Suppressor macrophage treated with lipopolysaccharide for 1 hour (primary cell): ENCODE results near the gene BCR.
"Not testable (repeated sequence)": the region's sequence is repeated elsewhere in the genome, so short reads cannot be mapped to it uniquely, and the experiment has no call there.

Experiments used
- DNase-seq, 3 donors: peaks; one replicate each; pipeline ENCODE4 v3.0.0-alpha.2; 2020 to 2022

The BCR gene

DNA sequence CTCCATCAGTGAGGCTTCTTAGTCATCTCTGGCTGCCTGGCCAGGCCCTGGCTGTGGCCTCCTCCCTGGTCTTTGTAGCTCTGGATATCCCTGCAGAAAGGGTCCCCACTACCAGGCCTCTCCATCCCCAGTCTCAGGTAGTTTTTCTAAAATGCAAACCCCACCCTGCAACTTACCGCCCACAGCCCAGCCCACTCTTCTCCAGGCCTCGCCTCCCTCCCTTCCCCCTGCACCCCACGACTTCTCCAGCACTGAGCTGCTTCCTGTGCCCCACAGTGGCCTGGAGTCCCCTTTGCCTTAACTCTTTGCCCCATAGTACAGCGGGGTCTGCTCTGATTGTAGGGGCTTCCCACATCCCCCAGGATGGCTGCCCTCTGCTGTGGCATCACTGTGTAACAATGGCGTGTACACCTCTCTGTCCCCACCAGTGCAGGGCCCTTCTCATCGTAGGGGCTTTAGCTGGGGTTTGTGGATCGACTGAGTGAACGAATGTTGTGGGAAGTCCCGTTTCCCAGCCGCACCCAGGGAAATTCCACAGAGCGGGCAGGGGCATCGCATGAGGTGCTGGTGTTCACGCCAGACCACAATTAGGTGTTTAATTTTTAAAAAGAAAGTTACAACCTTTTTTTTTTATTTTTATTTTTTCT, 111.6 kb downstream of the BCR start:
- no peak for DNase-seq

GRCh38 chr22:23292453-23293350, 112.4 kb downstream of the BCR start:
- no peak for DNase-seq

- DNase-seq = no peak
Measured at GRCh38 chr22:23293720-23294119, 113.4 kb downstream of the BCR start.

DNA sequence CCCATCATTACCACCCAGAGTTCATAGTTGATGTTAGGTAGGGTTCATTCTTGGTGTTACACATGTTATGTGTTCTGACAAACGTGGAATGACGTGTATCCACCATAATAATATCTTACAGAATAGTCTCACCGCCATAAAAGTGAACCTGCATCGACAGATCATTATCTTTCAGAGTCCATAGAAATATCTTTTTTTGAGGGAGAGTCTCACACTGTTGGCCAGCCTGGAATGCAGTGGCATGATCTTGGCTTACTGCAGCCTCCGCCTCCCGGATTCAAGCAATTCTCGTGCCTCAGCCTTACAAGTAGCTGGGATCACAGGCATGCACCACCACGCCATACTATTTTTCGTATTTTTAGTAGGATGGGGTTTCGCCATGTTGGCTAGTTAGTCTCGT, 113.9 kb downstream of the BCR start:
- no peak for DNase-seq

DNA sequence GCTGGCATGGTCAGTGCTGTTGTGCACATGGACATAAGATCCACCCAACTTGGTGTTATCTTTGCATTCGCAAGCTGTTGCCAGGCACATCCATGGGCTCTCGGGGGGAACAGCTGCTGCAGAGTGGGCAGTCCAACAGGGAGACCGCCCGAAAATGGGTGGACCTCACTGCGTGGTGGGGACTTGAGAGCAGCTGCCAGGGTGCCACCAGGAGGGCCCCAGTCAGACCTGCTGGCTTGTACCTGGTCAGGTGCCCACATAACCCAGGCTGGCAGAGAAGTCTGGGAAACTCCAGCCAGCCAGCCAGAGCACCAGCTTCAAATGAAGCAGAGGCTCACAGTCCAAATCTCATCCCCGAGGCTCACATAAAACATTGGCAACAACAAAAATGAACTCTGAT, 120.2 kb downstream of the BCR start:
- no peak for DNase-seq

DNA sequence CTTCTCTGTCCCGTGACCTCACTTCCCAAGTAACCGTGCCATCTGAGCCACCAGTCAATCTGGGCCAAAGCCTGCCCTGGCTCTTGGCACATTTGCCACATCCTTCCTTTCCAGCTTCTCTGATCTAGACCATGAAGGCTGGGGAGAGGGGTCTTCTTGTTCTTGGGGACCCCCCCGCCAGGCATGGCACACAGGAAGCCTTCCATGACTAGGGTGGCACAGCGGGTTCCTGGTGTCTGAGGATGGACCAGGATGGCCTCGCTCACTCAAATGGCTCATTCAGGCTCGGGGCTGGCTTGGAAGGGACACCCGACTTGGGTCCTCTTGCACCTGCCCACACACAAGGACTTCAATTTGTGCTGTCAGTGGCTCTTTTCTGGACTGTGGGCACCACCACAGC, 121.3 kb downstream of the BCR start:
- DNase-seq = no peak

DNA sequence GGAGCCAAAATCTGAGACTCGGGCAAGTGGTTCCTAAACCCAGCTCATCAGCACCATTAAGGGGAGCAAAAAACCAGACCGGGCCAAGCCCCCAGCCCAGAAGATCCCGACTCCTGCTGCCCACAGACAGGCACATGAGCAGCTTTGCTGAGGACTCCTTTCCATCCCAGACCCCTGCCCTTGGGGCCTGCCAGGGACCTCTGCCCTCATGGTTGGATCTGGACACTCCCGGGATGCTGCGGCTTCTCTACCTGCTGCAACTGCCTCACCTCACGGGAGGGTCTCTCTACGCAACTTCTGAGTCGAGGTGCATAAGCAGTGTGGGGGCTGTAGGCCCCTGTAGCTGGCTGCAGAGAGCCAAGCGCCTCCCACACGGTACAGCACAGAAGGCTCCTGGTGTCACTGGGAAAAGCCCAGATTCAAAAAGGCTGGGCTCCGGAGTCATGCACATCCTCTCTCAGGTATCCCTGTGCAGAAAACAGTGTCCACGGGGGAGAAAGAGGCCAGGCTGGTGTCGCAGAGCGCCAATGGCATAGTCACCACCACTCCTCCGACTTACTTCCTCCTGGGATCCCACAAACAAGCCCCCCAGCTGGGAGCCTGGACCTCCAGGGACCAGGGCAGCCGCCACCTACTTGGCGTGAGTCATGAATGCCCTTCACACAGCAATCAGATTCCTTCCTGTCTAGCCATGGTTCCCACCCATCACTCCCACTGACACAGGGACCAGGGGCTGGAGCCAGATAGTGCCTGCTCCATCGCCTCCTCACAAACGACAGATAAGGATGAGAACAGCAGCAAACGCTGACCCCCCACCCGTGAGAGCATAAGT, 122.1 kb downstream of the BCR start:
- no peak for DNase-seq

DNA sequence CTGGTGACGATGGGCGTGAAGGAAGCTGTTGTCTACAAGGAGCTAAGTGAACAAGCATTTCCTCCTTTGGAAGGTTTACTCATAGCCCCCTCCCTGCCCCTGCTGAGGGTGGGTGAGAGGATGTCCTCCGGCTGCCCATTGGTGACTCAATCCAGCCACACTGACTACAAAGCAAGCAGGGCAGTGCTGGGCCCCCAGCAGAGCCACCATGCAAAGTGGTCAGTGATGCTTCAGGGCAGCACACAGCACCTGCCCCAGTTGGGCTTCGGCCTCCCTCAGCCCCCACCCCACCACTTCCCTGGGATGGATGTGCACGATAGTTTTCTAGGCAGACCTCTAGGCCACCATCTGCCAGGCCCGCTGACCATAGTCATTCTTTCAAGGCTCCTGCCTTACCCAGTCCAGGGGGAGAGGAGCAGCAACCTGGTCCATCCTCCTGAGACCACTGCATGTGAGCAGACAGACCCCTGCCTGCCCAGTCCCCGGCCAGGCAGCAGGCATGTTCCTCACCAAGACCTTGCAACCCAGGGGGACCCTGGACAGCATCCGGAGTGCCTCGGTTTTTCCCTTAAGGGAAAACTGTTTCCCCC, 125.1 kb downstream of the BCR start:
- DNase-seq = peak; percentile 68 to 78 (median 78)

- DNase-seq = no peak
Measured at GRCh38 chr22:23305922-23306374, 125.6 kb downstream of the BCR start.

DNA sequence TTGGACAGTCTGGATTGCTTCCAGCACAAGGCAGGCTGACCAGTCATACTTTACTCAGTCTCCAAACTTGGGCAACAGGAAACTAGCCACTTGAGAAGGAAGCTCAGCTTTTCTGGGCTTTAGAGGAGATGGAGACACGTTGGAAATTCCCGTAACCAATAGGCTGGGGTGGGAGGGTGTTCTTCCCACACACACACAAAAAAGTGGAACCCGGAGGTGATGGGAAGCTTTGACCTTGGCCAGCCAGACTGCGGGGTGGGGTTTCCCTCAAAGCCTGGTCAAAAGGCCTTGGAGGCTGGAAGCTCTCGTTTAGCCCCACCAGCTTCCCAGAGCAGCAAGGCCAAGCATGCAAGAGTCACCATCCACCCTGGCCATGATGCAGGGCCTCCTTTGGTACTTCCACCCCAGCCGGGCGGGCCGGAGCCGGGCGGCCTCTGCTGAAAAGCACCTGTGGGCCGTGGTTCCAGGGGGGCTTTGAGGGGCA, 126.2 kb downstream of the BCR start:
- peak; percentile 91 to 95 (median 91) for DNase-seq

DNA sequence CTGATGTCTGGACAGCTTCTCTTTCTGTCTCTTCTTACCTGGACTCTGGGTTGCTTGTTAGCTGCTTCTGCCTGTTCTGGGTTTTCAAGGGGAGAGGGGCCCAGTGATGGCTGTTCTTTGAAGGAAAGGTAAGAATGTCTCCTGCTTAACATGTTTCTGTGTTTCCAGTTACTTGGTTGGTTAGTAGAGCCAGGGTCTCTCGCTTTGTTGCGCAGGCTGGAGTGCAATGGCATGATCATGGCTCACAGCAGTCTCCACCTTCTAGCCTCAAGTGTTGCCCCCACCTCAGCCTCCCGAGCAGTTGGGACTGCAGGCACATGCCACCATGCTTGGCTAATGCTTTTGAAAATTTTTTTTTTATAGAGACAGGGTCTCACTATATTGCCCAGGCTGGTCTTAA, 126.6 kb downstream of the BCR start:
- no peak for DNase-seq

GRCh38 chr22:23307511-23307910, 127.2 kb downstream of the BCR start:
- not testable (repeated sequence) for DNase-seq

GRCh38 chr22:23309261-23309660, 129.0 kb downstream of the BCR start:
- not testable (repeated sequence) for DNase-seq

GRCh38 chr22:23310443-23311097, 130.3 kb downstream of the BCR start:
- DNase-seq = not testable (repeated sequence)

- DNase-seq = not testable (repeated sequence)
Measured at GRCh38 chr22:23311635-23312420, 131.5 kb downstream of the BCR start.

DNA sequence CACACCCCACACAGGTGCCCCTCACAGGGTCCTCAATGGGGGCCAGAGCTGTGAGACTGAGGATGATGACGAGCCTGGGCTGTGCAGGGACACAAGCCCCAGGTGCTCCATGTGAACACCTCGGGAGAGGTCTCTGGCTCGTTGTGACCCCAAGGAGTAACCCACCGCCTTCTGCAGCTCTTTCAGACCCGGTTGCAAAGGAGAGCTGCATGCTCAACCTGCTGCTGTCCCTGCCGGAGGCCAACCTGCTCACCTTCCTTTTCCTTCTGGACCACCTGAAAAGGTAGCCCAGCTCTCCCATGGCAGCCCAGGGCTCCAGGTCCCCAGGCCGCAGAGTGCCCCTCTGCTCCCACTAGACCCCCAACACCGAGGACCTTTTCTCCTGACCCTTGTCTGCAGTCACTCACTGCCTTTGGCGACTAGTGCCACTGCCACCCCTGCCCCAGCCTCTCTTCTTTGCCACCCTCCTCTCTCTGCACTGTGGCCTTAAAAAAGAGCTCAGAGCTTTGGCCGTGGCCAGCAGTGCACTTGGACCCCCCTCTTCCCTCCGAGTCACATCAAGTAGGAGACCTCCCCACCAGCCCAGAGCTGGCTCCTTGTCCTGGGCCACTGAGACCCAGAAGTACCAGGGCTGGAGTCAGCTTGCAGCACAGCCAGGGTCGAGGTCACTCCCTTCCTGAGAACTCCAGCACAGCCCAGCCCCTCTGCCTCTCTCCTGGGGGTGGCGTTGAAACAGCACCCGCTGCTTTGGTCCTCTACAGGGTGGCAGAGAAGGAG, 133.7 kb downstream of the BCR start:
- DNase-seq = no peak

DNA sequence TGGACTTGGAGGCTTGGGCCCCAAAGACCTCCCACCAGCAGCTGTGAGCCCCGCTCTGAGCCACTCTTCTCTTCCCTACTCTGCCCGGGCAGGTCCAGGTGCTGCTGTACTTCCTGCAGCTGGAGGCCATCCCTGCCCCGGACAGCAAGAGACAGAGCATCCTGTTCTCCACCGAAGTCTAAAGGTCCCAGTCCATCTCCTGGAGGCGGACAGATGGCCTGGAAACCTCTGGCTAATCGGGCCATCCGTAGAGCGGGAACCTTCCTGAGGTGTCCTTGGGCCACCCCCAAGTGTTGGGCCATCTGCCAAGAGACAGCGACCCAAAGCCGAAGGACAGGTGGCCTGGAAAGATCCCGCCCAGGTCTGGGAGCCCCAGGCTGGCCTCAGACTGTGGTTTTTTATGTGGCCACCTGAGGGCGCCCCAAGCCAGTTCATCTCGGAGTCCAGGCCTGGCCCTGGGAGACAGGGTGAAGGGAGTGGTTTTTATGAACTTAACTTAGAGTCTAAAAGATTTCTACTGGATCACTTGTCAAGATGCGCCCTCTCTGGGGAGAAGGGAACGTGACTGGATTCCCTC, 135.1 kb downstream of the BCR start:
- peak; percentile 54 to 76 (median 65) for DNase-seq

DNA sequence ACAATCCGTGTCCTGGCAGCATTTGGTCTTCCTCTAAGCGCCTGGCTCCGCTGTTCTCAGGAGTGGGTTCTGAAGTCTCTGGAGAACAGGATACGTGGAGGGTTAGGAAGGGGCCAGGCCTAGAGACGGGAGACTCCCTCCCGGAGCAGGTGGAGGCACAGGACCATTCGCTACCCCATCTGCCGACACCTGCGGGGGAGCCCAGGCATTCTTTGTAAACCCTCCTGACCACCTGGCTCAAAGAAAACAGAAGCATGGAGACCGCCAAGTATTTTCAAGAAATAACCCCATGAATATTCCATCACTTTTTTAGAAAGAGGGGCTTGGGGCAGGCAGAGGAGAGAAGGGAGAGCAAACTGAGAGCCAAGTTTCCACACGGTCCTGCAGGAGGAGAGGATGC, 136.3 kb downstream of the BCR start:
- DNase-seq = not testable (repeated sequence)

DNA sequence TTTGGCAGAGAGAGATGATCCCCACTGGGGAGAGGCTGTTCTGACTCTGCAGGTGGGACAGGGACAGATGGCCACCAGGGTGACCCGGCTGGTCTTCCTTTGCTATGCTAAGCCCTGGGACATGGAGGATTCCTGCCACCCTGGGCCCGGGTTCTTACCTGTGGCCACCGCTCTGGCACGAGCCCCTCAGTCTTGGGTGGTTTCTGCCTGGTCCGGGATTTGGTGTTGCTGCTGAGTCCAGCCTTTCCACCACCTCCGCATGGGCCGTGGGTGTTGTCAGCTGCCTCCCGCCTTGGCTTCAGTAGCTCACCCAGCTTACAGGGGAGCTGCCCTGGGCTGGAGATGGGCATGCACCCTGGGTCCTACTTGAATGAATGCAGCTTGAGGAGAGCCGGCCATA, 138.0 kb downstream of the BCR start:
- DNase-seq = not testable (repeated sequence)

DNA sequence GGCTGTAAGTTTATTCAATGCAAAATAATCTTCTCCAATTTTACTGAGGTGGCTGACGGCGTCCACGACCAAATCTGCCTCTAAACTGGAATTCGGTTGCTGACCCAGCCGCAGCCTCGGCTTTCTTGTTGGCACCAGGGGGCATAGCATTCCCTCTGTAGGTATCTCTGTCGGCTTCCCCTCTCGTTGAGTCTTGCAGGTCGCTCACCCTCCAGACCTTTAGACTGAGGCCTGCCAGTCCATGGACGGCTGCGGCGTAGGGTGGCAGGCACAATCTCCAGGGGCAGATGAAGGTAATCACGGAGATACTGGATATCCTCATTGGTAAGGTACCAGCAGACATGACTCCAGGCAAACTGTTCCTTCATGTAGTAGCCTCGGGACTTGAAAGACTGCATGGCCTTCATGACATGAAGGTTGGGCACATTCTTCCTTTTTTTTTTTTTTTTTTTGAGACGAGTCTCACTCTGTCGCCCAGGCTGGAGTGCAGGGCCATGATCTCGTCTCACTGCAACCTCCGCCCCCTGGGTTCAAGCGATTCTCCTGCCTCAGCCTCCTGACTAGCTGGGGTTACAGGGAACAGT, 142.3 kb downstream of the BCR start:
- DNase-seq = not testable (repeated sequence)
